SKM-1 treated with dmso at 0.1 percent for 144 hours (cell line): Measurements from ENCODE around the gene NEURL2.
"Not testable (repeated sequence)": the region's sequence is repeated elsewhere in the genome, so short reads cannot be mapped to it uniquely, and the experiment has no call there.

Experiments
- DNase-seq: peaks from one replicate; lab custom pipeline; 2025; ENCODE audit not compliant: unreplicated experiment; lab: John Stamatoyannopoulos, UW

NEURL2 gene, protein sequence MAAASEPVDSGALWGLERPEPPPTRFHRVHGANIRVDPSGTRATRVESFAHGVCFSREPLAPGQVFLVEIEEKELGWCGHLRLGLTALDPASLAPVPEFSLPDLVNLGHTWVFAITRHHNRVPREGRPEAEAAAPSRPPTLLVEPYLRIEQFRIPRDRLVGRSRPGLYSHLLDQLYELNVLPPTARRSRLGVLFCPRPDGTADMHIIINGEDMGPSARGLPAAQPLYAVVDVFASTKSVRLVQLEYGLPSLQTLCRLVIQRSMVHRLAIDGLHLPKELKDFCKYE

DNA sequence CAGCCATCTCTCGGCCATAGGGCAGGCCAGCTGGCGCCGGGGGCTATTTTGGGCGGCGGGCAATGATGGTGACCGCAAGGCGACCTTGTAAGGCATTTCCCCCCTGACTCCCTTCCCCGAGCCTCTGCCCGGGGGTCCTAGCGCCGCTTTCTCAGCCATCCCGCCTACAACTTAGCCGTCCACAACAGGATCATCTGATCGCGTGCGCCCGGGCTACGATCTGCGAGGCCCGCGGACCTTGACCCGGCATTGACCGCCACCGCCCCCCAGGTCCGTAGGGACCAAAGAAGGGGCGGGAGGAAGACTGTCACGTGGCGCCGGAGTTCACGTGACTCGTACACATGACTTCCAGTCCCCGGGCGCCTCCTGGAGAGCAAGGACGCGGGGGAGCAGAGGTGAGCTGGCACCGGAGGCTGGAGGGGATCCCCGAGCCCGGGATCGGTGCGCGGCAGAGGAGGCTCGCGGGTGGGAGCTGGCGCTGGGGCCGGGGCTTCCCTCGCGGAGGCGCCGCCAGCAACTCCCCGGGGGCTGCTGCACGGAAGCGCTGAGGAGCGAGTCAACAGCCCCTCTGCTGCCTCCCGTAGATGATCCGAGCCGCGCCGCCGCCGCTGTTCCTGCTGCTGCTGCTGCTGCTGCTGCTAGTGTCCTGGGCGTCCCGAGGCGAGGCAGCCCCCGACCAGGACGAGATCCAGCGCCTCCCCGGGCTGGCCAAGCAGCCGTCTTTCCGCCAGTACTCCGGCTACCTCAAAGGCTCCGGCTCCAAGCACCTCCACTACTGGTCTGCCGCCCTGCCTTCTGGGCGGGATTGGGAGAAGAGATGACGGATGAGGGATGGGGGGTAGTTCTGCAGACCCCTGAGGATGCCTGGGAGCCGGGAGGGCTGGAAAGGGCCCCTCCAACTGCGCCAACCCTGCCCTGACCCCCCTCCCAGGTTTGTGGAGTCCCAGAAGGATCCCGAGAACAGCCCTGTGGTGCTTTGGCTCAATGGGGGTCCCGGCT lies at the start of gene NEURL2, which contains the start of gene CTSA:
NEURL2 (minus strand) TSS at position 224 of the 999 bp plus-strand sequence; CDS start at position 7, 217 bp downstream.
CTSA (plus strand) TSS at position 351 of the 999 bp plus-strand sequence; CDS start at position 585, 234 bp downstream.
- DNase-seq = peak; percentile 76

DNA sequence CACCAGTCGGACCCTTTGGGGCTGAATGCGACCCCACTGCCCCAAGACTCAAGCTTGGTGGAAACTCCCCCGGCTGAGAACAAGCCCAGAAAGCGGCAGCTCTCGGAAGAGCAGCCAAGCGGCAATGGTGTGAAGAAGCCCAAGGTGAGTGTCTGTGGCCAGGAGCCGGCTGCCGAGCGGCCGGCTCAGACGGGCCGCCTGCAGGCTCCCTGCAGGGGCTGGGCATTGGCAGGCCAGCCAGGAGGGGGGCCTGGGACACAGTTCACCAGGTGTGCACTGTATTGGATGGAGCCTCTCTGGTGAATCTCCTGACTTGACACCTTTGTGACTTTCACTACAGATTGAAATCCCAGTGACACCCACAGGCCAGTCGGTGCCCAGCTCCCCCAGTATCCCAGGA lies 49.5 kb upstream of the NEURL2 start:
- DNase-seq = no peak

DNA sequence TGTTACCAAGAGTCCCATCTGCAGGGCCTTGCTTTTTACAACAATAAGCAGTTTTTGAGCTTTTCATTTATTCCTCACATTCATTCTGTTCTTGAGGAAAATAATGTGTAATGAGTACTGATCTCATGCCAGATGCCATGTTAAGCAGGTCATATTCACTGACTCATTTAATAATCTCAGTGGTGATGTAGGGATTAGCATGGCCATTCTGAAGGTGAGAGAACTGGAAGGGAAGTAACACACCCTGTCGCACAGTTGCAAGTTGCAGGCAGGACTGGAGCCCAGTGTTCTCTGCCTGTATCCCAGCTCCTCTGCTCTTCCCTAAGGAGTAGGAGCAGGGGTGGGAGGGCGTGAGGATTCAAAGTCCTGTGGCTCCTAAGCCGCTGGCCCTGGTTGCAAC lies 49.0 kb upstream of the NEURL2 start:
- DNase-seq = no peak

DNA sequence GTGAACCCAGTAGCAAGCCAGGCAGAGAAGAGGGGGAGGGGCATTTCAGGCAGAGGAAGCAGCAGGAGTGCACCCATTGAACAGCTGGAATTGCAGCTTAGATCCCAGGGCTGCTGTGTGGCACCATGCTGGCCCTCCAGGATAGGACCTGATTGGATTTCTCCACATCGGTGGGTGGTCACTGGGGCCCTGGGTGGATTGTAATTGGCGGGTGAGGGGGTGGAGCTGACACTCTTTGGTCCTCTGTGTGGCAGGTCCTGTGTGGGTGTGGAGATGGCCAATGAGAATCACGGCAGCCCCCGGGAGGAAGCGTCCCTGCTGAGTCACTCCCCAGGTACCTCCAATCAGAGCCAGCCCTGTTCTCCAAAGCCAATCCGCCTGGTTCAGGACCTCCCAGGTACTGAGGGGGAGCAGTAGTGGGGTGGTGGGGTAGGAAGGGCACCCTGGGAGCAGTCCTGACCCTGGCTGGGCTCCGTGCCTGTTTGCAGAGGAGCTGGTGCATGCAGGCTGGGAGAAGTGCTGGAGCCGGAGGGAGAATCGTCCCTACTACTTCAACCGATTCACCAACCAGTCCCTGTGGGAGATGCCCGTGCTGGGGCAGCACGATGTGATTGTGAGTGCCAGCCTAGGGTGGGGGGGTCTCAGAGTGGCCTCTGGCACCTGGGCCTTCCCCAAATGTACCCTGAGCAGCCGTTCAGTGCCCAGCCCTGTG lies 47.9 kb upstream of the NEURL2 start:
- DNase-seq = no peak

DNA sequence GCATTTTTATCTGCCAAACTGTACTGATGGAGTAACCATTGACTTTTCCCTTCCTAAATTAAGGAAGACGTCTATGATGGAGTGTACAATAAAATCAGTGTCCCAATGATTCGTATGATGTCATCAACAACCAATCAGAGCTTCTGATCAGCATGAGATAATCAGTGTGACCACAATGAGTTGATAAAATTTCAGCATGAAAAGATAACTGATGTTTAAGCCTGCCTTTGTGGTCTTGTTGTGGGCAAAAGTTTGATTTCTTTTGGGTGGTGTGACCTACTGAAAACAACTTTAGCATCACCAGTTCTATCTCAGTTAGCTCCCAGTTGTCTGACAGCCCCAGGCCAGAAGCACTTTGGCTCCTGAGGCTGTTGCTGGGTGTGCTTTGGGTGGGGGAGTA lies 46.8 kb upstream of the NEURL2 start:
- no peak for DNase-seq

DNA sequence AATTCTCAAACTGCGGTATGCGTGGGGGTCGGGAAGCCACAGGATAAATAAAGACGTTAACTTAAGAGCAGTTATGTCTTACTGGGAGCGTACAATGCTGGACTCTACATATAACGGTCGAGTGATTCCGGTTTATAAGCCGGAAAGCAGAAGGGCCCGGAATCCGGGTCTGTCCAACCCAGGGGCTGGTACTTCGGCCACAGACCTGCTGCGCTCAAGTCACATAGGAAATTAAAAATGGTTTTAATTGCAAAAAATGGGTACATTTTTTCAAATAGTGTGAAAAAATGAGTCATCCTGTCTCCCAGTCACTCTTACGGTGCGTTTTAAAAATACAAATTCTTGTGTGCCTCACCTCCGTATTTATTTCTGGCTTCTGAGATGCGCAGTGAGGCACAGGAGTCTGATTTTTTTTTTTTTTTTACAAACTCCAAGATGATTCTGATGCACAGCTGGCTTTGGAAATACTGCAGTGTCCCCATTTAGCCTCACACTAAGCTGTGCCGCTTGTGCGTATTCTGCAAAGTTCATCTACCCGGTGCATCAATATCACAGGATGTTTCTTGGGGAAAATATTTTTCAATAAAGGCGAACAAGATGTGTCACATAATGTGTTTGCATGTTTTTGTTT lies 44.5 kb upstream of the NEURL2 start:
- no peak for DNase-seq

DNA sequence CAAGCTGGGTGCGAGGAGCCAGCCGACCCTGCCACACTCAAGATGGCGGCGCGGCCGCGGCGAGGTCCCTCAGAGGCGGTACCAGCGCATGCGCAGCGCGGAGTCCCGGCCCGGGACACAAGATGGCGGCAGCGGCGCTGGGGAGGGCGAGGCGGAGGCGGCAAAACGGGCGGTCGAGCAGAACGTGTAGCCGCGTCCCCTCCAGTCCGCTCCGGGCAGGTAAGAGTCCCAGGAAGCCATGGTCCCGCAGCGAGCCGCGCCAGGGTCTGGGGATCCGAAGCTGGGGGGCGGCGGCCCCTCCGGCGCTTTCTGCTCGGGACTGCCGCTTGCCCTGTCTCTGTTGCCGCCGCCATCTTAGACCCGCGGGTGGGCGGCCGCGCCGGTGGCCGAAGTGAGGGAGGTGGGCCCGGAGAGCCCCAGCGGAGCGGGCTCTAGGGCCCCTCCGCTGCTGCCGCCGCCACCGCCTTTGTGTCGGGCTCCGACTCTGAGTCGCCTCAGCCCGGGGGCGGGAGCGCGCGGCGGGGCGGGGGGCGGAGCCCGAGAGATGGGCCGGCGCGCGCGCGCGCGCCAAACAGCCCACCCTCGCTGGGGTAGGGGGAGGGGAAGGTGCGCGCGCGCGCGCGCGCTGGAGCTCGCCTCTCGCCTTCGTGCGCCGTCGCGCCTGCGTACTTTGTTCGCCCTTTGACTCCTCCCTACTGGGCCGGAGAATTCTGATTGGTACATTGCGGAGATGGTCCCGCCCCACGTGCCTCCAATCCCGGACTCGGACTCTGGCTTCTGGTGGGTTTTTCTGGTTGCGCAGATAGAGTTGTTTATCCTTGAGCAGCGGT lies 43.8 kb upstream of the NEURL2 start, which contains the start of gene PCIF1:
PCIF1 (plus strand) TSS at position 98 of the 830 bp plus-strand sequence. CDS start 4,317 bp downstream, outside the sequence.
- DNase-seq = peak; percentile 93

DNA sequence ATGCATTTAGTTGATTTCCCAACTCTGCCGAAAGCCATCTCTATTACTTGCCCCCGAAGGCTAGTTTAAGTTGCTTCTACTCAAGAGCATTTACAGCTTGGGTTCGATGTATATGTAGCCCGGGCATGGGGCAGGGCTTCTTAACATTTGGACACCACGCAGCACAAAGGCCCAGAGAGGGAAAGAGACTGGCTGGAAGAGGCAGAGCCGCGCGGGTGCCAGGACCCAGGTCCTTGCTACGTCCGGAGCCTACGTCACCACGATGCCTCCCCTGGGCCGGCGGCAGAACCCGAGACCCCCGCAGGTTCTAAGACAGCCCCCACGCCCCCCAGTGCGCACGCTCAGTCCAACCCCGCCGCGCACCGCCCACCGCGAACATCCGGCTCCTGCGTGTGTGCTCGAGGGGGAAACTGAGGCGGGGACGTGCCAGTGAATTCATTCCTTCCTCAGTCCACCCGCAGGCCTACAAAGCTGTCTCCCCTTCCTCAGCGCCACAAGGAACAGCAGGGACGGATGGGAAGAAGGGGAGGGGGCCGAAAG lies 43.1 kb upstream of the NEURL2 start:
- DNase-seq = no peak

DNA sequence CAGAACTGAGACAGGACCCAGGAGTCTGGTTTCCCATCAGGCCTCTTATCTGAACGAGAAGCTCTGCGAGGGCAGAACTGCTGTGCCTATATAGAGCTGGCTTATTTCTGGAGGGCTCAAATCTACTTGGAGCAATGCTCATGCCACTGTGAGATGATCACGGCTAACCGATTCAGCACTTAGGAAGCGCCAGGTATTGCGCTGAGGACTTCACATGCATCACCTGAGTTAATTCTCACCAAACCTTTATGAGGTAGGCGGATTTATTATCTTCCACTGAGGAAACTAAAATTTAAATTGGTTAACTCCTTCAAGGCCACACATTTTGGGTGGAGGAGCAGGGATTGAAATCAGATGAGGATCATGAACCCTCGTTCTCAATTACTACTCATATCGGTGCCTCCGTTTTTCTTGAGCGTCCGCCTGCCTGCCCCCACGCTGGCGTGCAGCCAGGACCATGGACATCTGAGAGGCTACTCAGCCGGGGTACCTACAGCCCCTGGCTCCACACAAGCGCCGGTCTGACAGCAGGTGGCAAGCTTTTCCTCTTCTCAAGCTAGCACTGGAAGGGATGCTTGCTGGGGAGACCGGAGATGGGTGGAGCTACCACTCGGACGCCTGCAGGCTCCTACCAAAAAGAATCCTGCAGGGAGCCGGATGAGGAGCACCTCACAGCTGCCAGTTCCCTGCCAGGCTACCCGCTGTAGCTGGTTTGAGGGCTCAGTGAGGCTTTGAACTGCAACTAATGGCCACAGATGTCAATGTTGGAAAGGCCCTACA lies 42.4 kb upstream of the NEURL2 start:
- peak; percentile 45 for DNase-seq

DNA sequence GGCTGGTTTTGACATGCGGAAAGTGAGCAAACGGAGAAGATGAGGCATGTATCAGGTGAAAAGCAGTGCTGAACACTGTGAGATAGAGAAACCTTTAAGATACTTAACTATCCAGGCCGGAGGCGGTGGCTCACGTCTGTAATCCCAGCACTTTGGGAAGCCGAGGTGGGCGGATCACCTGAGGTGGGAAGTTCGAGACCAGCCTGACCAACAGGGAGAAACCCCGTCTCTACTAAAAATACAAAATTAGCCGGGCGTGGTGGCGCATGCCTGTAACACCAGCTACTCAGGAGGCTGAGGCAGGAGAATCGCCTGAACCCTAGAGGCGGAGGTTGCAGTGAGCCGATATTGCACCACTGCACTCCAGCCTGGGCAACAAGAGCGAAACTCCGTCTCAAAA lies 40.7 kb upstream of the NEURL2 start:
- not testable (repeated sequence) for DNase-seq

DNA sequence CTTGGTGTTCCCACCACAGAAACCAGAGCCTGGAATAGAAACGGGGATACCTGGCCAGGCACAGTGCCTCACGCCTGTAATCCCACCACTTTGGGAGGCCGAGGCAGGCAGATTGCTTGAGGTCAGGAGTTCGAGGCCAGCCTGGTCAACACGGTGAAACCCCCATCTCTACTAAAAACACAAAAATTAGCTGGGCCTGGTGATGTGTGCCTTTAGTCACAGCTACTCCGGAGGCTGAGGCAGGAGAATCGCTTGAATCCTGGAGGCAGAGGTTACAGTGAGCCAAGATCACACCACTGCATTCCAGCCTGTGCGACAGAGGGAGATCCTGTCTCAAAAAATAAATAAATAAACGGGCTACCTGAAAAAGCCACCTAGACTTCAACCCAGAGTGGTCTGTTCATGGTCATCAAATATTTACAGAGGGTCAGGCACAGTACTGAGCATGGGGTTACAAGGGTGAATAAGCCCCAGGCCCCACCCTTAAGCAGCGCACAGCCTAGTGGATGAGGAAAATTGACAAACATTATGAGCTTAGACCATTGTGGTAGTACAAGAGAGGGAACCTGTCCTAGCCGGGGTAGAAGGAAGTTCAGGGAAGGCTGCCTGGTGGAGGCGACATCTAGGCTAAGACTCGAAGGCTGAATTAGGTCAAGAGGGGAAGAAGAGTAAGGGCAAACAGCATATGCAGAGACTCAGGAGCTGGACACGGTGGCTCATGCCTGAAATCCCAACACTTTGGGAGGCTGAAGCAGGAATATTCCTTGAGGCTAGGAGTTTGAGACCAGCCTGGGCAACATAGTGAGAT lies 36.3 kb upstream of the NEURL2 start:
- DNase-seq = no peak

DNA sequence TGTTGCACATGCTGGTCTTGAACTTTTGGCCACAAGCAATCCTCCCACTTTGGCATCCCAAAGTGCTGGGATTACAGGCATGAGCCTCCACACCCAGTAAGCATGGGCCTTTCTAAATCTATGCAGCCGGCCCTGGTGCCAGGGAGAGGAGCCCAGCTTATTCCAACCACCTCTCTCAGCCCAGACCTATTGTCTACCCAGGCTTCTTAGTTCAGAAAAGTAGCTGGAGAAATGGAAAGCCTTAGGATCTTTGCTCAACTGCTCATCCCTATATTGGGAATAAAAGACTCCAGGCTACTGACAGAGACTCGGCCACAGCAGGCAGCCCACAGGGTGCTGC lies 35.7 kb upstream of the NEURL2 start:
- DNase-seq = no peak

DNA sequence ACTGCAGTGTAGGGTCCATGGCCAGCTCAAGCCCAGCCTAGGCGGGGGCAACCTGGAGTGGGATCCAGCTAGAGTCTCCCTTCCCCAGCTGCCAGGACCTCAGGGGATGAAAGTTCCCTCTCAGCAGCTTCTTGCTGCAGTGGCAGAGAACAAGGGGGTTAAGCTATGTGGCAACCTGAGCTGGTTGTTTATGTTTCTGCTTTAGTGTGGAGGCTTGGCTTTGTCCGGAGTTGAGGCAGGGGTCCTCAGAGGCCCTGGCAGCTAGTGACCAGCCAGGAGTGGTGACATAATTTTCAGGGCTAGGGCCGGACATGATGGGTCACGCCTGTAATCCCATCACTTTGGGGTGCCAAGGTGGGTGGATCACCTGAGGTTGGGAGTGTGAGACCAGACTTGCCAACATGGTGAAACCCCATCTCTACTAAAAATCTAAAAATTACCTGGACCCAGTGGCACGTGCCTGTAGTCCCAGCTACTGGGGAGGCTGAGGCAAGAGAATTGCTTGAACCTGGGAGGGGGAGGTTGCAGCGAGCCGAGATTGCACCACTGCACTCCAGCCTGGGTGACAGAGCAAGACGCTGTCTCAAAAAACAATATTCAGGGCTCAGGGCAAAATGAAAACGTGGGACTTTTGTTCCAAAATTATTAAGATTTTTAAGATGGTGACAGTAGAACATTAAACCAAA lies 35.0 kb upstream of the NEURL2 start:
- no peak for DNase-seq

DNA sequence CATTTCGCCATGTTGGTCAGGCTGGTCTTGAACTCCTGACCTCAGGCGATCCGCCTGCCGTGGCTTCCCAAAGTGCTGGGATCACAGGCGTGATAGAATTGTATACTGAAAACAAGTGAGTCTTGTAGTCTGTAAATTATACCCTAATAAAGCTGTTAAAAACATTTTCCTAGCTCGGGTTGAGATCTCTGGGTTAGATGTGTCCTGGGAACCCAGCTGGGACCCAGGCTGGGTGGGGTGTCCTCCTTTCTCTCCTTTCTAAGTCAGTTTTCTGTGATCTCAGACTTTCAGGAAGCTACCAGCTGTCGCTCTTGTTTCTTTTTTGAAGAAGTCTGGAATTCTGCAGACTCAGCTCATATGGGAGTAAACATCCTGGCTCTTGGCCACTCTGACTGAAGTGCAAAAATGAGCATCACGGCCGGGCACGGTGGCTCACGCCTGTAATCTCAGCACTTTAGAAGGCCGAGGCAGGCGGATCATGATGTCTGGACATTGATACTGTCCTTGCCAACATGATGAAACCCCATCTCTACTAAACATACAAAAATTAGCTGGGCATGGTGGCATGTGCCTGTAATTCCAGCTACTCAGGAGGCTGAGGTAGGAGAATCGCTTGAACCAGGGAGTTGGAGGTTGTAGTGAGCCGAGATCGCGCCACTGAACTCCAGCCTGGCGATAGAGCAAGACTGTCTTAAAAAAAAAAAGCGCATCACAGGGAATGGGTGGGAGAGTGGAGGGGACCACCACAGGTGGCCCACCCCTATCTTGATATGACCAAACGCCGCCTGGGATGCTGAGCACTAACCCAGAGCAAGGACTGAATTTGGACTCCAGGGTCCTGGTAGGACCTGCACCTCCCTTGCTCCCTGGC lies 33.6 kb upstream of the NEURL2 start:
- no peak for DNase-seq

DNA sequence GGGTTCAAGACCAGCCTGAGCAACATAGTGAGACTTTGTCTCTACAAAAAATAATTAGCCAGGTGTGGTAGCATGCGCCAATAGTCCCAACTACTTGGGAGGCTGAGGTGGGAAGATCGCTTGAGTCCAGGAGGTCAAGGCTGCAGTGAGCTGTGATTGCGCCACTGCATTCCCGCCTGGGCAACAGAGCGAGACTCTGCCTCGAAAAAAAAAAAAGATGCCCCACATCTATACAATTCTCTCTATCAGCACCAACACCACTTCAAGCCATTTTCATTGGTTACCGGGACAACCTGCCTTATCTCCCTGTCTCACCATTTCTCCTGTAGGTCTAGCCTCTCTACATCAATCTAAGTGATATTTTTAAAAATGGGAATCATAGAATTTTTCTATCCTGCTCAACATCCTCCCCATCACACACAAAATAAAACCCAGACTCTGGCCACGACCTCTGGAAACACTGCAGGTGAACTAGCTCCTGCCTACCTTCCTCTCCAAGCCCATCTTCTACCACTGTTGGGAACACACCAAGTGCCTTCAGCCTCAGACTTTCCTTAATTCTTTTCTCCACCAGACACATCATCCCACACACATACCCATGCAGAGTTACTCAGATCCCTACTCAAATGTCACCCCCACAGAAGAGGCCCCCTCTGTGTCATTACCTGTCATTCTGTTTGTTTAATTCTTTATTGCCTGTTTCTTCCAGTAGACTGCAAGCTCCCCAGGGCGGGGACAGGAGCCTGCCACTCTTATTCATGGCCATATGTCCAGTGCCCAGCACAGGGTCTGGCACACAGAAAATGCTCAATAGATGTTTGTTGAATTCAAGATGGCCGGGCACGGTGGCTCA lies 30.6 kb upstream of the NEURL2 start:
- DNase-seq = no peak
